ENCODE data around the gene CARM1. TPM values are rescaled to one million over a fixed set of nuclear protein-coding genes. Genes with fewer than 3 reads are reported as not detected.
A peak's percentile ranks its signal among the peaks of the same experiment; 100 is the strongest.

The CARM1 gene
- total RNA-seq, 3 donors from 2014 or later: 49.1 to 54.3 (median 49.7) TPM

DNA sequence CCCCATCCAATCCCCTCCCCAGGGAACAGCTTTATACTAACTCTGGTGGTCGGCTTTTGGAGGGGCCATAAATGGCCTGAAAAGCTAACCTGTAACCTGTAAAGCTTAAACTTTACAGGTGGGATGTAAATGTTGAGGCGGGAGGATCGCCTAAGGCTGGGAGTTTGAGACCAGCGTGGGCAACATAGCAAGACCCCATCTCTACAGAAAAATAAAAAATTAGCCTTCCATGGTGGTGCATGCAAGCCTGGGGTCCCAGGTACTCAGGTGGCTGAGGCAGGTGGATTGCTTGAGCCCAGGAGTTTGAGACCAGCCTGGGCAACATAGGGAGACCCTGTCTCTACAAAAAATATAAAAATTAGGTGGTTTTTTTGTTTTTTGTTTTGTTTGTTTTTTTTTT is 18.5 kb downstream of the CARM1 start:
- DNase-seq (no peak), ATAC-seq (no peak)
- Histone ChIP-seq H3K4me3 (no peak overlapping the region), H3K9me3 (no peaks in the 10 kb centered on the region), H3K36me3 (ENCODE audit: low read depth) (no peaks in the 10 kb centered on the region), H3K4me1 (ENCODE audit: low read depth) (peaks cover 20% of the 10 kb centered on the region)
- intact Hi-C loops (cut with DNase I, micrococcal nuclease): no loop called here
- TF ChIP-seq, protein P1, sequence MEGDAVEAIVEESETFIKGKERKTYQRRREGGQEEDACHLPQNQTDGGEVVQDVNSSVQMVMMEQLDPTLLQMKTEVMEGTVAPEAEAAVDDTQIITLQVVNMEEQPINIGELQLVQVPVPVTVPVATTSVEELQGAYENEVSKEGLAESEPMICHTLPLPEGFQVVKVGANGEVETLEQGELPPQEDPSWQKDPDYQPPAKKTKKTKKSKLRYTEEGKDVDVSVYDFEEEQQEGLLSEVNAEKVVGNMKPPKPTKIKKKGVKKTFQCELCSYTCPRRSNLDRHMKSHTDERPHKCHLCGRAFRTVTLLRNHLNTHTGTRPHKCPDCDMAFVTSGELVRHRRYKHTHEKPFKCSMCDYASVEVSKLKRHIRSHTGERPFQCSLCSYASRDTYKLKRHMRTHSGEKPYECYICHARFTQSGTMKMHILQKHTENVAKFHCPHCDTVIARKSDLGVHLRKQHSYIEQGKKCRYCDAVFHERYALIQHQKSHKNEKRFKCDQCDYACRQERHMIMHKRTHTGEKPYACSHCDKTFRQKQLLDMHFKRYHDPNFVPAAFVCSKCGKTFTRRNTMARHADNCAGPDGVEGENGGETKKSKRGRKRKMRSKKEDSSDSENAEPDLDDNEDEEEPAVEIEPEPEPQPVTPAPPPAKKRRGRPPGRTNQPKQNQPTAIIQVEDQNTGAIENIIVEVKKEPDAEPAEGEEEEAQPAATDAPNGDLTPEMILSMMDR (IDR thresholded peaks at IDR 0.05): no peak

DNA sequence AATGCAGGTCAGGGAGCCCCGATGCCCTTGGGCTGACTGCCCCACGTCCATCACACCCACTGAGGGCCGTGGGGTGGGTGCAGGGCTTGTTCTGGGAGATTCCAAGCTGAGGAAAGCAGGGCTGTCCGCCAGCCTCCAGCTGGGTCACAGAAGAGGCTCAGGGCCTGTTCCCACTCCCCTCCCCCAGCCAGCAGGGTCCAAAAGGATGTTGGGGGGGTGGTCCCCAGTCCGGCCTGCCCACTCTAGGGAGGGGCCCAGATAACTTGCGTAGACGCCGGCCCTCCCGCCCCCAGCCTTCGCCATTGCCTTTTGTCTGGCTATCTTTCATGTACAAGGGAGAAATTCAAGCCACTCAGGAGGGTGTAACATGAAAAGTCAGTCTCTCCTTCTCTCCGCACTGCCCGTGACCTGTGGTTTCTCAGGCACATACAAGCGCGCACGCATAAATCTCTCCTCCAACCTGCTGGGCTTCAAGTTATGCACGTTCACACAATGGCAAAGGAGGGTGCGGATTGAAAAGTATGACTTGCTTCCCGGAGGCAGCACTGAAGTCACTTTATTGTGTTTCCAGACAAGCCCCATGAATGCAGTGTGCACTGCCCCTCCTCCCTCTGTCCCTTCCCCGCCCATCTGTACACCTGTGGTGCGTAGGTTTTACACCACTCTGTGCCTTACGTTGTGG is 20.2 kb downstream of the CARM1 start:
- ATAC-seq (peak; percentile 94), DNase-seq (peak; percentile 78 to 83 (median 80))
- Histone ChIP-seq H3K9me3 (no peaks in the 10 kb centered on the region), H3K36me3 (ENCODE audit: low read depth) (no peaks in the 10 kb centered on the region), H3K4me3 (no peak overlapping the region), H3K4me1 (ENCODE audit: low read depth) (peaks cover 28% of the 10 kb centered on the region)
- TF ChIP-seq, protein P1 (IDR thresholded peaks at IDR 0.05): no peak
- intact Hi-C loops (cut with DNase I, micrococcal nuclease): no loop called here

DNA sequence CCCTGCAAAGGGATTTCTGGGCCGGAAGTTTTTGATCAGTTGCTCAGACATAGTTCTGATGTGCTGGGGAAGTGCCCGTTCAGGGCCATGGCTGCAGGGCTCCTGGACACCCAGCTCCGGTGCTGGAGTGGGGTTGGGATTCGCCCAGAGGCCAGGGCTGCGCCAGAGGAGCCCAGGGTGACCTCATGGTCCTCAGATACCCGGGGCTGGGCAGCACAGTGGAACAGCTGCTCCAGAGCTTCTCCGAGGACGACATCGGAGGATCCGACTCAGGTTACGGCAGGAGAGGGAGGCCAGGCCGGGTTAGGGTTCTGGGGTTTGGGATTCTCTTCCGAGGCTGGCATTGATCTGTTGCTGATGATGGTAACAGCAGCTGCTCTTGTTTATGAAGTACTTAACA is 20.9 kb downstream of the CARM1 start:
- Histone ChIP-seq H3K36me3 (ENCODE audit: low read depth) (no peaks in the 10 kb centered on the region), H3K4me3 (no peak overlapping the region), H3K9me3 (no peaks in the 10 kb centered on the region), H3K4me1 (ENCODE audit: low read depth) (peaks cover 35% of the 10 kb centered on the region)
- ATAC-seq (peak; percentile 5), DNase-seq (no peak)
- TF ChIP-seq, protein P1 (IDR thresholded peaks at IDR 0.05): no peak
- intact Hi-C loops (cut with DNase I, micrococcal nuclease): no loop called here

GRCh38 chr19:10894911-10895213 is 23.5 kb downstream of the CARM1 start:
- Histone ChIP-seq H3K9me3 (no peaks in the 10 kb centered on the region), H3K4me1 (ENCODE audit: low read depth) (peaks cover 49% of the 10 kb centered on the region), H3K4me3 (no peak overlapping the region), H3K36me3 (ENCODE audit: low read depth) (no peaks in the 10 kb centered on the region)
- TF ChIP-seq, protein P1 (IDR thresholded peaks at IDR 0.05): no peak
- intact Hi-C loops (cut with DNase I, micrococcal nuclease): no loop called here
- ATAC-seq (no peak), DNase-seq (no peak)

- Histone ChIP-seq H3K36me3 (ENCODE audit: low read depth) (no peaks in the 10 kb centered on the region), H3K4me1 (ENCODE audit: low read depth) (peaks cover 49% of the 10 kb centered on the region), H3K4me3 (no peak overlapping the region), H3K9me3 (no peaks in the 10 kb centered on the region)
- intact Hi-C loops (cut with DNase I, micrococcal nuclease): no loop called here
- no peak for DNase-seq
- ATAC-seq: no peak
- TF ChIP-seq, protein P1 (IDR thresholded peaks at IDR 0.05): no peak
These were observed 24.0 kb downstream of the CARM1 start for GRCh38 chr19:10895363-10895762.

DNA sequence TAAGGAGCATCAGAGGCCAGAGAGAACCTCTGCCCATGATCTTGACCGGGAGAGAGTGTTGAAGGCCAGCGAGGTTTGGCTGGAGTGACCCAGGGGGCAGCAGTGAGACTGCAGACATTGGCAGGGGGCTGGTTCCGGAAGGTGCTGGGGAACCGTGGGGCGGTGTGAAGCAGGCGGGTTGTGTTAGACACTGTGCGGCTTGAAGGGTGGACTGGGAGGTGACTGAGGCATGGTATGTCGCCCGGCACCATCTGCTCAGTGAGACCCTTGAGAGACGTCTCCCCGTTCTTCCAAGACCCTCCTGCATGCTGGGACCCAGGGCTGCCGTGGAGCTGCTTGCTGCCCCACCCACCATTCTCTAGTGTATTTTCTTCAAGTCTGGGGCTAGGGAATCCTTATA is 24.6 kb downstream of the CARM1 start:
- TF ChIP-seq, protein P1 (IDR thresholded peaks at IDR 0.05): no peak
- intact Hi-C loops (cut with DNase I, micrococcal nuclease): no loop called here
- Histone ChIP-seq H3K36me3 (ENCODE audit: low read depth) (no peaks in the 10 kb centered on the region), H3K4me1 (ENCODE audit: low read depth) (peaks cover 47% of the 10 kb centered on the region), H3K4me3 (no peak overlapping the region), H3K9me3 (no peaks in the 10 kb centered on the region)
- DNase-seq (no peak), ATAC-seq (no peak)

Measured in mucosa of descending colon (tissue), 3 donors.